Activated CD8-positive, alpha-beta memory T cell treated with anti-CD3 and anti-CD28 coated beads, Interleukin-2, amount 10 ng/mL, durations not matched to agents 7 days and 5 days (primary cell): ENCODE results near the gene ADGRD2. TPM values are rescaled to one million over a fixed set of nuclear protein-coding genes. Genes with fewer than 3 reads are reported as not detected.

Source experiments
- ATAC-seq: fragments of 150-1000 bp; cut with Tn5 transposase; one replicate; pipeline ENCODE4 v1.10.0; 2021; ENCODE audit warnings: moderate library complexity
- CTCF ChIA-PET: fragments of 350-600 bp; sonication (Branson Sonifier 250); formaldehyde crosslinking; loops from one replicate; lab custom pipeline; 2021; ENCODE audit warnings: antibody characterized with exemption; lab: Charles Lee
- DNase-seq: peaks from one replicate; pipeline ENCODE4 v3.0.0-alpha.2; 2020
- H3K27ac Mint-ChIP-seq: one replicate; pipeline ENCODE4 v1.8.0; 2021; ENCODE audit warnings: mild to moderate bottlenecking, mixed read lengths
- H3K27me3 Mint-ChIP-seq: one replicate; pipeline ENCODE4 v1.8.0; 2021; ENCODE audit warnings: mixed read lengths
- H3K36me3 Mint-ChIP-seq: one replicate; pipeline ENCODE4 v1.8.0; 2021; ENCODE audit warnings: mild to moderate bottlenecking, mixed read lengths
- H3K4me1 Mint-ChIP-seq: one replicate; pipeline ENCODE4 v1.8.0; 2021; ENCODE audit warnings: mixed read lengths
- H3K4me3 Mint-ChIP-seq: one replicate; pipeline ENCODE4 v1.8.0; 2021; ENCODE audit warnings: mild to moderate bottlenecking, moderate library complexity, mixed read lengths
- H3K9me3 Mint-ChIP-seq: one replicate; pipeline ENCODE4 v1.8.0; 2022; ENCODE audit warnings: low read depth, mixed read lengths
- total RNA-seq, 2 experiments: library from RNA; stranded (reverse); gene quantifications; one replicate each; pipeline ENCODE4 v1.2.3, GENCODE V29; 2021

ADGRD2 gene
- total RNA-seq, 2 experiments from 2014 or later = not detected

GRCh38 chr9:124470726-124471125 is 20.5 kb downstream of the ADGRD2 start:
- Mint-ChIP-seq H3K27me3 (no peaks in the 10 kb centered on the region), H3K9me3 (no peaks in the 10 kb centered on the region), H3K4me3 (no peak overlapping the region), H3K4me1 (no peaks in the 10 kb centered on the region), H3K36me3 (no peaks in the 10 kb centered on the region), H3K27ac (no peak overlapping the region)
- CTCF ChIA-PET = no interaction called here
- DNase-seq = no peak
- no peak for ATAC-seq

DNA sequence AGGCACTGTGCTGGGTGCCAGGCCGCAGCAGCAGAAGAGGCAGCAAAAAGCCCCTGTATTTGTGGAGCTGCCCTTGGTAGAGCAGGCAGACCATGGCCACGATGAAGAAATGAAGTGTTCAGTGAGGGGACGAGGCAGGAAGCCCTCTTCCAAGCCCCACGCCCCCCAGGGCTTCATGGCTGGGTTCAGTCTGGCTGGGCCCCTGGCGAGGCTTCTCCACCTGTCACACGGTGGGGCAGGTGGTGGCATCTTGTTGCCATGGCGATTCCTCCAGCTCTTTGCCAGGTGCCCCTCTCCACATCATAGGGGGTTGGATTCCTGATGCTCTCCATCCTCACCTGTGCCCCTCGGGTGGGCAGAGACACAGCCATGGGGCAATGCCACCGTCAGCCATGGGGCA is 21.5 kb downstream of the ADGRD2 start:
- H3K4me1 Mint-ChIP-seq = no peaks in the 10 kb centered on the region
- no peaks in the 10 kb centered on the region for H3K36me3 Mint-ChIP-seq
- no peaks in the 10 kb centered on the region for H3K9me3 Mint-ChIP-seq
- no peak overlapping the region for H3K4me3 Mint-ChIP-seq
- H3K27me3 Mint-ChIP-seq = no peaks in the 10 kb centered on the region
- DNase-seq (no peak), ATAC-seq (no peak)
- CTCF ChIA-PET = no interaction called here
- H3K27ac Mint-ChIP-seq = no peak overlapping the region

DNA sequence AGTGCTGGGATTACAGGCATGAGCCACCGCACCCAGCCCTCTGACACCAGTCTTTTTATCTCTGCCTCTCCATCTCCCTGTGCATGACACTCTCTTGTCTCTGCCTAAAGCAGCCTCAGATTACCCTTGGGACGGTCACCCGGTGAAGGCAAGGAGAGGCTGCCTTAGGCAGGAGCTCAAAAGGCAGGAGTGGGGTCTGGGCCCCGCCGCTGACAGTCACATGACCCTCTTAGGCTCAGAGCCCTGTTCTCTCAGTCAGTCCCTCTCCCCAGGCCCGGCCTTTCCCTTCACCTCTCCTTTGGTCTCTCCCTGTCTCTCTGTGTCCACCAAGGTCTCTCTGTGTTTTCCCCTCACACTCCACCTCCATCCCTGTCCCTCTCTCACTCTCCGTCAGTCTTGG is 22.5 kb downstream of the ADGRD2 start:
- no peaks in the 10 kb centered on the region for H3K4me1 Mint-ChIP-seq
- ATAC-seq (no peak), DNase-seq (no peak)
- CTCF ChIA-PET = no interaction called here
- H3K4me3 Mint-ChIP-seq = no peak overlapping the region
- H3K36me3 Mint-ChIP-seq = no peaks in the 10 kb centered on the region
- no peaks in the 10 kb centered on the region for H3K9me3 Mint-ChIP-seq
- no peaks in the 10 kb centered on the region for H3K27me3 Mint-ChIP-seq
- no peak overlapping the region for H3K27ac Mint-ChIP-seq

- CTCF ChIA-PET = no interaction called here
- ATAC-seq (no peak), DNase-seq (no peak)
- no peaks in the 10 kb centered on the region for H3K9me3 Mint-ChIP-seq
- no peak overlapping the region for H3K4me3 Mint-ChIP-seq
- H3K27ac Mint-ChIP-seq = no peak overlapping the region
- H3K4me1 Mint-ChIP-seq = no peaks in the 10 kb centered on the region
- no peaks in the 10 kb centered on the region for H3K36me3 Mint-ChIP-seq
- peaks cover 3% of the 10 kb centered on the region for H3K27me3 Mint-ChIP-seq
Measured at GRCh38 chr9:124473310-124473709, 23.1 kb downstream of the ADGRD2 start.

DNA sequence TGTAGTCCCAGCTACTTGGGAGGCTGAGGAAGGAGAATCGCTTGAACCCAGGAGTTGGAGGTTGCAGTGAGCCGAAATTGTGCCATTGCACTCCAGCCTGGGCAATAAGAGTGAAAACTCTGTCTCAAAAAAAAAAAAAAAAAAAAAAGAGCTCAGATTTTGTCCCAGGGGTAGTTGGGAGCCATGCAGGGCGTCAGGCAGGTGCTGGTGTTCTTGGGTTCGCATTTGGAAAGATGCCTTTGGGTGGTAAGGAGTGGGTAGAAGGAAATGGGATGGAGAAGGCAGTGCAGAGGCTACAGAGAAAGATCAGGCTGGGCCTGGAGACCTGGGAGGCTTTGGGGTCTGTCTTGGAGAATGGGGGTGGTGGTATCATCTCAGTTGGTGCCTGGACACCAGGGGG is 23.9 kb downstream of the ADGRD2 start:
- Mint-ChIP-seq H3K4me3 (no peak overlapping the region), H3K4me1 (no peaks in the 10 kb centered on the region), H3K36me3 (no peaks in the 10 kb centered on the region), H3K9me3 (no peaks in the 10 kb centered on the region), H3K27ac (no peak overlapping the region), H3K27me3 (peaks cover 10% of the 10 kb centered on the region)
- CTCF ChIA-PET = no interaction called here
- DNase-seq (no peak), ATAC-seq (no peak)

DNA sequence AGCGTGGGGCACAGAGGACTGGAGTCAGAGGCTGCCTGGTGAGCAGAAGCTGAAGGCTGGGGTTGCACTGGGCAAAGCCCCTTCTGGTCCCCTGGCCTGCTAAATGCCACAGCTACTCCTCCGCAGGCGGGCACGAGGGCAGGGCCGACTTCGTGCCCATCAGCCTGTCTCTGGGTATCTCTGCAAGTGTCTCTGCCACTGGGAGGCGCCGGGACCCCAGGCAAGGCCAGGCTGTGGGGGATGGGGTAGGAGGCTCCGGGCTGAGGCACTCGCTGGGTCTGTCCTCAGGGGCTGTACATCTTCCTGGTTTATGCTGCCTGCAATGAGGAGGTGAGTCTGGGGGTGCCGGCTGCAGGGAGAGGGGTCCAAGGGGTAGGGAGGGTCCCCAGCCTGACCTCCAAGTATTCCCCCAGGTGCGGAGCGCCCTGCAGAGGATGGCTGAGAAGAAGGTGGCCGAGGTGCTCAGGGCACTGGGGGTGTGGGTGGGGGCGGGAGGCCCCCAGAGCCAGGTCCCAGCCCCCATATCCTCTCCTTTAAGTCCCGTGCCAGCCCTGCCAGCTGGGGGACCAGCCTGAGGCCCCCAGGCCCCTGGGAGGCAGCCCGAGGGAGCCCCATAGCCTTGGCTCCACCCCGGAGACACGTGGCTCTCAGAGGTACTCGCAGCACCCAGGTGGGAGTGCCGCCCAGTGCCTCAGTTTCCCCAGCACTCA is 25.1 kb downstream of the ADGRD2 start:
- ATAC-seq = no peak
- CTCF ChIA-PET = no interaction called here
- no peak for DNase-seq
- Mint-ChIP-seq H3K4me1 (no peaks in the 10 kb centered on the region), H3K9me3 (no peaks in the 10 kb centered on the region), H3K27me3 (peaks cover 14% of the 10 kb centered on the region), H3K4me3 (no peak overlapping the region), H3K36me3 (no peaks in the 10 kb centered on the region), H3K27ac (no peak overlapping the region)

DNA sequence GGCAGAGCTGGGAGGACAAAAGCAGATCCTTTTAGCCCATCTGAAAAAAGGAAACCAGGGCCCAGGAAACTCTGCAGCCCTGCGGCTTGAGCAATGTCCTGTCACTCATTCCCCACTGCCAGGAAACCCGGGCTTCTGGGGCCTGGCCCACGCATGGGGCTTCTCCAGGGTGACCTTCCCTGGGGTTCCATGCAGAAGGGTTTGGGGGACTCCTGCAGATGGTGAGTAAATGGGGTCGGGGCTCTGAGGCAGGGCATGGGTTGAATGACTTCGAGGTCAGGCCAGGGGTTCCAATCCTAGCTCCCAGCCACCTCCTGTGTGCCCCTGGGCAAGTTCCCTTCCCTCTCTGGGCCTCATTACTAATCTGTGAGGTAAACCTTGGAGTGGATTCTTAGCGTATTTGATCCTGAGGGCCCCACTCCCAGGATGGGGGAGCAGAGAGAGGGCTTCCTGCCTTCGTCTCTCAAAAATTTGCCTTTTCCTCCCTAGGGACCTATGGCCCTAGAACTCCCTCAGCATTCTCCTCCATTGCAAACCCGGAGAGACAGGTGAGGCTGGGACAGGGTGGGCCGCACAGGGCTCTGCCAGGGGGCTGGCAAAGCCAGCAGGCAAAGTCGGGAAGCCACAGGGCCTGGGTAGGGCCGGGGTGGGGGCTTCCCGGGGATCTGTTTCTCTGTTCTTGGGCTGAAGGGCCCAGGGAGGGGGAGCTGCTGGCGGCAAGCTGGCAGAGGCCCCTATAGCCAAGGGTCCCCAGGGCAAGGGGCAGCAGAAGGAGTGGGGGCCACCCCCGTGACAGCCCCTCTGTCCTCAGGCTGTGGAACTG is 25.8 kb downstream of the ADGRD2 start:
- no peaks in the 10 kb centered on the region for H3K4me1 Mint-ChIP-seq
- DNase-seq = no peak
- H3K4me3 Mint-ChIP-seq = no peak overlapping the region
- ATAC-seq = no peak
- H3K27me3 Mint-ChIP-seq = peaks cover 14% of the 10 kb centered on the region
- H3K36me3 Mint-ChIP-seq = no peaks in the 10 kb centered on the region
- no peaks in the 10 kb centered on the region for H3K9me3 Mint-ChIP-seq
- no peak overlapping the region for H3K27ac Mint-ChIP-seq
- CTCF ChIA-PET = no interaction called here

DNA sequence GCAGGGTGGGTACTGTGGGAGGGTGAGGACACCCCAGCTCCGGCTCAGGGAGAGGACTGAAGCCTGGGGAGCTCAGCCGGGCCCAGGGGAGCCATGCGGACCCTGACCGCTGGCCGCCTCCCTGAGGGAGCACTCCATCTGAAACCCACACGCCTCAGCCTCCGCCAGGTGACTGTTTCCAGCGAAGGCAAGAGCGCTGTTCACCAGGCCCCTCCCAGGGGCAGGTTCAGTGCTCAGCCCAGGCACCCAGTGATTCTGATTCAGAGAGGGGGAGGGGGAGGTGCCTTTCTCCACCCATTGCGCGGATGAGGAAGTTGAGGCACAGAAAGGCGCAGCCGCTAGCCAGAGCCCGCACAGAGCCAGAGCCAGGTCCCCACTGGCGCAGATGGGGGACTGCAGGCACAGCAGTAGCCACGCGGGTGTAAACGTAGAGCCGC is 27.0 kb downstream of the ADGRD2 start:
- CTCF ChIA-PET = no interaction called here
- no peaks in the 10 kb centered on the region for H3K4me1 Mint-ChIP-seq
- no peaks in the 10 kb centered on the region for H3K36me3 Mint-ChIP-seq
- peaks cover 14% of the 10 kb centered on the region for H3K27me3 Mint-ChIP-seq
- DNase-seq (no peak), ATAC-seq (no peak)
- no peaks in the 10 kb centered on the region for H3K9me3 Mint-ChIP-seq
- no peak overlapping the region for H3K27ac Mint-ChIP-seq
- no peak overlapping the region for H3K4me3 Mint-ChIP-seq

- CTCF ChIA-PET = no interaction called here
- no peaks in the 10 kb centered on the region for H3K4me1 Mint-ChIP-seq
- no peak overlapping the region for H3K4me3 Mint-ChIP-seq
- DNase-seq = no peak
- no peaks in the 10 kb centered on the region for H3K36me3 Mint-ChIP-seq
- no peaks in the 10 kb centered on the region for H3K9me3 Mint-ChIP-seq
- H3K27ac Mint-ChIP-seq = no peak overlapping the region
- H3K27me3 Mint-ChIP-seq = peaks cover 14% of the 10 kb centered on the region
- no peak for ATAC-seq
Measured at GRCh38 chr9:124477648-124478285, 27.5 kb downstream of the ADGRD2 start.

DNA sequence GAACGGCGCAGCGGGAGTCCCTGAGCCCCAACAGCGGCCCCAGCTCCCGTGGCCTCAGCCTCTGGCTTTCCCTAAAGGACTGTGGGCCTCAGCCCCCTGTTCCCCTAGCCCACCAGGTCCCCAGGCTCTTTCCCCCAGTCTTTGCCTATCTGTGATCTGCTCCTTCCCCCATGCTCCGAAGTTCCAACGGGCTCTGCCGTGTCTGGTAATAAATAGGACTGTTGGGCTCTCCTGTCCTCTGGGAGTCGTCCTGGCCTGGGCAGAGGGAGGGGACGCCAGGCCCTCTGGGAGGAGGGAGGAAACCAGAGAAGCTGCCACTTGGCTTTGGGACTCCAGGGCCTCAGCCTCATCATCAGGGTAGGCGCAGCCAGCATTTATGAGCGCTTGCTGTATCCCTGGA is 28.1 kb downstream of the ADGRD2 start:
- CTCF ChIA-PET = no interaction called here
- H3K9me3 Mint-ChIP-seq = no peaks in the 10 kb centered on the region
- no peak overlapping the region for H3K4me3 Mint-ChIP-seq

DNA sequence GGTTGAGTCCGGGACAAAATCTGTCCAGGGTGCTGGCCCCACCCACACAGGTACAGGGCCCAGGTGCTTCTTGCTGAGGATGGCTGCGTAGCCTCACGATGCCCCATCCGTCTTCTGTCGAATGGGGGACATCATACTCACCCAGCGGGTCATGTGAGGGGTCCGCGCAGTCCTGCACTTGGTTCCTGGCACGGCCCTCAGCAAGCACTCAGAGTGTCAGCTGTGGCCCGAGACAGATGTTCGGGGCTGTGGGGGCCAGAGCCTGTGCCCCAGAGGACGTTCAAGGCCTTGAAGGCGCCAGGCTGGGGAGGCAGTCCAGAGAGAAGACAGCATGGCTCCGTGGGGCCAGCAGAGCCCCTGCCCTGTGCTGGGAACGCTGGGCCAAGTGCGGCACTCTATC is 29.1 kb downstream of the ADGRD2 start:
- CTCF ChIA-PET = no interaction called here
- DNase-seq (no peak), ATAC-seq (no peak)
- Mint-ChIP-seq H3K27me3 (peaks cover 14% of the 10 kb centered on the region), H3K27ac (no peak overlapping the region), H3K9me3 (no peaks in the 10 kb centered on the region), H3K4me3 (no peak overlapping the region), H3K4me1 (no peaks in the 10 kb centered on the region), H3K36me3 (no peaks in the 10 kb centered on the region)

More for the DNA sequence above, 28.1 kb downstream of the ADGRD2 start:
- H3K36me3 Mint-ChIP-seq = no peaks in the 10 kb centered on the region
- no peaks in the 10 kb centered on the region for H3K4me1 Mint-ChIP-seq
- H3K27me3 Mint-ChIP-seq = peaks cover 14% of the 10 kb centered on the region
- H3K27ac Mint-ChIP-seq = no peak overlapping the region
- no peak for ATAC-seq
- DNase-seq = no peak

DNA sequence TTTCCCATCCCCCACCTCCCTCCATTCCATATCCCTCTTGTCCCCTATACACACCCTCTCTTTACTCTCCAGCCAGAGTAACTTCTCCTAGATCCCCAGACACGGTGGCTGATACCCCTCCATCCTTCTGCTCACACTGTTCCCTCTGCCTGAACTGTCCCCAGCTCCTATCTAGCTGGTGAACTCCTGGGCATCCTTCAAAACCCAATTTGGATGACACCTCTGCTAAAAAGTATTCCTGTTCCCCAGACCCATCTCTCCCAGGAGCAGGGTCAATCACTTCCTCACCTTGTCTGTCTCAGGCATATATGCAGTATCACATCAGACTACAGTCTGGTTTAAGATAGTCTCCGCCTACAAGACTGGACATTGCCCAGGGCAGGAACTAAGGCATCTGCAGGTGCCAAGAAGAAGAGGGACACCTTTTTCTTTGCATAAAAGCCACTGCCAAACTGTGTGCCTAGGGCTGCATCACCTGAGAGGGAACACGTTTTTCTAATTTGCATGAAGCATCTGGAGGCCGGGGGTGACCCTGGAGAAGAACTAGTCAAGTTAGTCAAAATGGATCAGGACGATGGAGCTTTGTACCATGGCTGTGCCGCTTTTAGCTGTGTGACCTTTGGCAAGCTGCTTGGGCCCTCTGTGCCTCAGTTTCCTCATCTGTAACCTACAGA is 29.8 kb downstream of the ADGRD2 start:
- H3K36me3 Mint-ChIP-seq = no peaks in the 10 kb centered on the region
- CTCF ChIA-PET = interaction anchor here (1.1 kb wide), 1 partner anchor 60 kb away, joined by 4 read pairs; no protein-coding TSS in a partner anchor
- H3K4me3 Mint-ChIP-seq = no peak overlapping the region
- H3K27ac Mint-ChIP-seq = no peak overlapping the region
- ATAC-seq (no peak), DNase-seq (no peak)
- H3K9me3 Mint-ChIP-seq = no peaks in the 10 kb centered on the region
- peaks cover 14% of the 10 kb centered on the region for H3K27me3 Mint-ChIP-seq
- H3K4me1 Mint-ChIP-seq = no peaks in the 10 kb centered on the region

DNA sequence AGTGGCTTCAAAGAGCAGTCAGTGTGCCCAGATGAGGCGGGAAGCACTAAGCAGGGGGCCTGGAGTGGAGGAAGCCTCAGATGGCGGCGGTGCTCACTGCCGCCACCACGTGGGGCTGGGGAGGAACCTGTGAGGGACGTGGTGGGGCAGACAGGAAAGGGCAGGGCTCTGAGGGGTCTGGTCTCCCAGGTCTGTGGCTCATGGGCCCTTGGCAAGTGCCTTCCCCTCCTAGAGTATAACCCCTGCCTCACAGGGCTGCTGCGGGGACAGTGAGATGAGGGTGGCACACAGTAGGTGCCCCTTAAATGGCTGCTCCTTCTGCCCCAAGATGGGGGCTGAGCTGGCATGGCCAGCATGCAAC is 30.4 kb downstream of the ADGRD2 start:
- H3K27ac Mint-ChIP-seq = no peak overlapping the region
- peaks cover 14% of the 10 kb centered on the region for H3K27me3 Mint-ChIP-seq
- H3K4me3 Mint-ChIP-seq = no peak overlapping the region
- no peaks in the 10 kb centered on the region for H3K9me3 Mint-ChIP-seq
- ATAC-seq (peak; percentile 58), DNase-seq (no peak)
- H3K36me3 Mint-ChIP-seq = no peaks in the 10 kb centered on the region
- H3K4me1 Mint-ChIP-seq = no peaks in the 10 kb centered on the region
- CTCF ChIA-PET = interaction anchor here (1.1 kb wide), 1 partner anchor 60 kb away, joined by 4 read pairs; no protein-coding TSS in a partner anchor
